Measurements from ENCODE around the gene MAPK10. TPM values are rescaled to one million over a fixed set of nuclear protein-coding genes. Genes with fewer than 3 reads are reported as not detected.

Gene MAPK10
- total and polyA plus RNA-seq, 4 donors: 0.82 to 3.6 (median 2.3) TPM

GRCh38 chr4:86048426-86048825, 311.4 kb downstream of the MAPK10 start (continued):
- TF ChIP-seq, protein P1, sequence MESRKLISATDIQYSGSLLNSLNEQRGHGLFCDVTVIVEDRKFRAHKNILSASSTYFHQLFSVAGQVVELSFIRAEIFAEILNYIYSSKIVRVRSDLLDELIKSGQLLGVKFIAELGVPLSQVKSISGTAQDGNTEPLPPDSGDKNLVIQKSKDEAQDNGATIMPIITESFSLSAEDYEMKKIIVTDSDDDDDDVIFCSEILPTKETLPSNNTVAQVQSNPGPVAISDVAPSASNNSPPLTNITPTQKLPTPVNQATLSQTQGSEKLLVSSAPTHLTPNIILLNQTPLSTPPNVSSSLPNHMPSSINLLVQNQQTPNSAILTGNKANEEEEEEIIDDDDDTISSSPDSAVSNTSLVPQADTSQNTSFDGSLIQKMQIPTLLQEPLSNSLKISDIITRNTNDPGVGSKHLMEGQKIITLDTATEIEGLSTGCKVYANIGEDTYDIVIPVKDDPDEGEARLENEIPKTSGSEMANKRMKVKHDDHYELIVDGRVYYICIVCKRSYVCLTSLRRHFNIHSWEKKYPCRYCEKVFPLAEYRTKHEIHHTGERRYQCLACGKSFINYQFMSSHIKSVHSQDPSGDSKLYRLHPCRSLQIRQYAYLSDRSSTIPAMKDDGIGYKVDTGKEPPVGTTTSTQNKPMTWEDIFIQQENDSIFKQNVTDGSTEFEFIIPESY (IDR thresholded peaks at IDR 0.05): no peak
- TF ChIP-seq HNF4A (conservative IDR thresholded peaks at IDR 0.05): no peak
- no peak for TF ChIP-seq TAF1 (conservative IDR thresholded peaks at IDR 0.05)
- TF ChIP-seq YY1 (IDR thresholded peaks at IDR 0.05): no peak
- TF ChIP-seq HNF4G (IDR thresholded peaks at IDR 0.05): no peak
- no peak for TF ChIP-seq SP1 (IDR thresholded peaks at IDR 0.05)
- no peak for TF ChIP-seq NR2F2 (IDR thresholded peaks at IDR 0.05)
- no peak for TF ChIP-seq GABPA (IDR thresholded peaks at IDR 0.05 in 1 of 2, conservative IDR thresholded peaks at IDR 0.05 in 1 of 2)

- no peak for DNase-seq (ENCODE audit: low spot score)
- Histone ChIP-seq H3K4me1 (ENCODE audit: control insufficient read depth in 4 of 4, insufficient read depth in 4 of 4, low read length in 3 of 4) (no peaks in the 10 kb centered on the region), H3K9me3 (ENCODE audit: control insufficient read depth in 4 of 4, low read length in 3 of 4) (no peaks in the 10 kb centered on the region), H3K36me3 (ENCODE audit: control insufficient read depth in 4 of 4, insufficient read depth in 3 of 4, low read depth in 1 of 4, low read length in 3 of 4) (no peaks in the 10 kb centered on the region), H3K9ac (ENCODE audit: low read depth in 1 of 2, low read length in 2 of 2) (no peak overlapping the region), H3K4me3 (ENCODE audit: low read depth in 1 of 3, low read length in 3 of 3) (no peak overlapping the region), H3K27me3 (ENCODE audit: control insufficient read depth in 4 of 4, insufficient read depth in 4 of 4, low read length in 3 of 4) (no peaks in the 10 kb centered on the region), H3K27ac (ENCODE audit: low read depth in 1 of 2, low read length in 2 of 2) (no peak overlapping the region)
- 61% methylated on average over 3 of the region's 3 CpGs for WGBS
- TF ChIP-seq JUND (IDR thresholded peaks at IDR 0.05): no peak
- no peak for TF ChIP-seq FOXA1 (IDR thresholded peaks at IDR 0.05)
- TF ChIP-seq, protein P1 (IDR thresholded peaks at IDR 0.05): no peak
- no peak for TF ChIP-seq HNF4G (IDR thresholded peaks at IDR 0.05)
- no peak for TF ChIP-seq EGR1 (IDR thresholded peaks at IDR 0.05; ENCODE audit: low read depth in 2 of 2)
- no peak for TF ChIP-seq TAF1 (conservative IDR thresholded peaks at IDR 0.05)
- TF ChIP-seq MAX (IDR thresholded peaks at IDR 0.05): no peak
- no peak for TF ChIP-seq REST (IDR thresholded peaks at IDR 0.05)
- TF ChIP-seq, protein P2, sequence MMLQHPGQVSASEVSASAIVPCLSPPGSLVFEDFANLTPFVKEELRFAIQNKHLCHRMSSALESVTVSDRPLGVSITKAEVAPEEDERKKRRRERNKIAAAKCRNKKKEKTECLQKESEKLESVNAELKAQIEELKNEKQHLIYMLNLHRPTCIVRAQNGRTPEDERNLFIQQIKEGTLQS (IDR thresholded peaks at IDR 0.05): no peak
- no peak for TF ChIP-seq NR2F2 (IDR thresholded peaks at IDR 0.05)
- no peak for TF ChIP-seq RAD21 (IDR thresholded peaks at IDR 0.05)
- TF ChIP-seq SP1 (IDR thresholded peaks at IDR 0.05): no peak
- no peak for TF ChIP-seq FOXA2 (IDR thresholded peaks at IDR 0.05)
- no peak for TF ChIP-seq HNF4A (conservative IDR thresholded peaks at IDR 0.05)
- TF ChIP-seq CTCF (IDR thresholded peaks at IDR 0.05; ENCODE audit: low read depth, low read length, missing input control): no peak
- no peak for TF ChIP-seq YY1 (IDR thresholded peaks at IDR 0.05)
Observed at GRCh38 chr4:86044593-86044985, 315.3 kb downstream of the MAPK10 start.

Measured in liver (tissue), 9 donors.